Endodermal cell (in vitro differentiated cells): Measurements from ENCODE around the gene THAP5. TPM values are rescaled to one million over a fixed set of nuclear protein-coding genes. Genes with fewer than 3 reads are reported as not detected.

Source experiments
- DNase-seq: peaks from one replicate; pipeline ENCODE4 v3.0.0-alpha.2; 2017
- H3K27ac ChIP-seq: 2 replicates; pipeline ENCODE4 v1.5.1; 2013; ENCODE audit warnings: mild to moderate bottlenecking, low read depth, low read length, moderate library complexity
- H3K27me3 ChIP-seq: 2 replicates; pipeline ENCODE4 v1.6.1; 2013; ENCODE audit warnings: mild to moderate bottlenecking, low read length, moderate library complexity; ENCODE audit not compliant: insufficient read depth, control insufficient read depth, poor library complexity, severe bottlenecking
- H3K36me3 ChIP-seq: 2 replicates; pipeline ENCODE4 v1.7.0; 2013; ENCODE audit warnings: mild to moderate bottlenecking, low read length, moderate library complexity; ENCODE audit not compliant: control insufficient read depth, insufficient read depth
- H3K4me1 ChIP-seq: one replicate; pipeline ENCODE4 v1.7.0; 2013; ENCODE audit warnings: low read length; ENCODE audit not compliant: control insufficient read depth, insufficient read depth
- H3K4me3 ChIP-seq: 2 replicates; pipeline ENCODE4 v1.5.1; 2013; ENCODE audit warnings: mild to moderate bottlenecking, low read length, moderate library complexity
- H3K9ac ChIP-seq: 2 replicates; pipeline ENCODE4 v1.6.1; 2013; ENCODE audit warnings: mild to moderate bottlenecking, low read length, moderate library complexity; ENCODE audit not compliant: poor library complexity, severe bottlenecking; ENCODE audit errors: extremely low read depth
- H3K9me3 ChIP-seq: 2 replicates; pipeline ENCODE4 v1.6.1; 2013; ENCODE audit warnings: mild to moderate bottlenecking, low read length, moderate library complexity; ENCODE audit not compliant: control insufficient read depth
- H3K27ac Mint-ChIP-seq: 2 replicates; pipeline ENCODE4 v1.8.0; 2020; ENCODE audit warnings: mixed read lengths
- H3K27me3 Mint-ChIP-seq: 2 replicates; pipeline ENCODE4 v1.8.0; 2021; ENCODE audit warnings: mild to moderate bottlenecking, mixed read lengths; ENCODE audit not compliant: insufficient read depth
- H3K36me3 Mint-ChIP-seq: 2 replicates; pipeline ENCODE4 v1.8.0; 2020; ENCODE audit warnings: low read depth, mixed read lengths
- H3K4me1 Mint-ChIP-seq: 2 replicates; pipeline ENCODE4 v1.8.0; 2020; ENCODE audit warnings: mixed read lengths
- H3K4me3 Mint-ChIP-seq: 2 replicates; pipeline ENCODE4 v1.8.0; 2020; ENCODE audit warnings: mild to moderate bottlenecking, moderate library complexity, mixed read lengths
- H3K9me3 Mint-ChIP-seq: 2 replicates; pipeline ENCODE4 v1.8.0; 2020; ENCODE audit warnings: mild to moderate bottlenecking, mixed read lengths
- CTCF ChIP-seq: fragments of 200-600 bp; sonication (generic); conservative IDR thresholded peaks from 2 replicates; pipeline ENCODE4 v1.5.0; 2021; ENCODE audit warnings: antibody characterized with exemption, mild to moderate bottlenecking
- WGBS, 2 experiments: methylation state at CpG; one replicate each; pipeline versions ENCODE4 v1.1.5 to v1.1.7; 2013; ENCODE audit warnings: missing lambda C conversion rate in 2 of 2, mixed read lengths in 1 of 2; ENCODE audit not compliant: insufficient coverage in 1 of 2, insufficient read length in 1 of 2; 5-methylcytosine and 5-hydroxymethylcytosine counted together
- total RNA-seq, 2 donors: library from RNA; stranded (reverse); fragmentation: NEBNext Ultra II Directional in 1 of 2; extraction: Animal tissue kit (Norgen Biotek cat#: 25700) in 1 of 2; gene quantifications; 2 replicates in 1 of 2; 3 replicates in 1 of 2; pipeline ENCODE4 v1.2.1, GENCODE V29; 2021

Gene THAP5
- total RNA-seq, 2 donors from 2014 or later = 21.5 to 23.8 TPM

GRCh38 chr7:108526768-108527017, 42.8 kb downstream of the THAP5 start:
- H3K9ac ChIP-seq = peak overlapping the region; percentile 42
- peaks cover 11% of the 10 kb centered on the region for H3K27me3 ChIP-seq
- peaks cover 10% of the 10 kb centered on the region for H3K4me1 ChIP-seq
- DNase-seq = no peak
- peak overlapping the region; percentile 98 for H3K27ac Mint-ChIP-seq
- no peaks in the 10 kb centered on the region for H3K36me3 Mint-ChIP-seq
- H3K27me3 Mint-ChIP-seq = peaks cover 2% of the 10 kb centered on the region
- H3K27ac ChIP-seq = peak overlapping the region; percentile 86
- H3K36me3 ChIP-seq = no peaks in the 10 kb centered on the region
- no peaks in the 10 kb centered on the region for H3K9me3 ChIP-seq
- no peaks in the 10 kb centered on the region for H3K9me3 Mint-ChIP-seq
- H3K4me1 Mint-ChIP-seq = peaks cover 31% of the 10 kb centered on the region
- H3K4me3 Mint-ChIP-seq = peak overlapping the region; percentile 92
- 33% methylated on average over 3 of the region's 3 CpGs; no CpG with 5 or more reads in 1 of the 2 experiments for WGBS, 2 experiments
- no peak for TF ChIP-seq CTCF
- H3K4me3 ChIP-seq = peak overlapping the region; percentile 82

- peak within 1 kb of the TSS; percentile 73 for H3K9ac ChIP-seq
- no peak for TF ChIP-seq CTCF
These were observed 43.3 kb downstream of the THAP5 start, which contains the start of gene PNPLA8 for GRCh38 chr7:108525985-108526767. Gene PNPLA8, minus strand, starts transcription at chr7:108526135. Its CDS starts 10,644 bp downstream, at chr7:108515491.

GRCh38 chr7:108525327-108525984, 44.0 kb downstream of the THAP5 start:
- TF ChIP-seq CTCF = no peak
- Histone ChIP-seq H3K4me1 (peaks cover 10% of the 10 kb centered on the region), H3K27ac (peak overlapping the region; percentile 94), H3K4me3 (peak overlapping the region; percentile 82), H3K36me3 (peaks cover 5% of the 10 kb centered on the region), H3K9me3 (no peaks in the 10 kb centered on the region), H3K27me3 (peaks cover 11% of the 10 kb centered on the region), H3K9ac (peak overlapping the region; percentile 73)
- Mint-ChIP-seq H3K9me3 (no peaks in the 10 kb centered on the region), H3K4me1 (peaks cover 33% of the 10 kb centered on the region), H3K4me3 (peak overlapping the region; percentile 92), H3K27ac (peak overlapping the region; percentile 98), H3K36me3 (no peaks in the 10 kb centered on the region), H3K27me3 (peaks cover 2% of the 10 kb centered on the region)
- WGBS, 2 experiments = 0 to 10% methylated on average over 2 to 22 of the region's 22 CpGs
- peak; percentile 92 for DNase-seq

More at GRCh38 chr7:108525985-108526767, 43.3 kb downstream of the THAP5 start, which contains the start of gene PNPLA8:
- 0% methylated on average over 23 to 64 of the region's 64 CpGs for WGBS, 2 experiments
- Mint-ChIP-seq H3K36me3 (no peaks in the 10 kb centered on the region), H3K4me1 (peaks cover 33% of the 10 kb centered on the region), H3K27me3 (peaks cover 2% of the 10 kb centered on the region), H3K4me3 (peak within 1 kb of the TSS; percentile 92), H3K27ac (peak within 1 kb of the TSS; percentile 98), H3K9me3 (no peaks in the 10 kb centered on the region)
- peaks cover 10% of the 10 kb centered on the region for H3K4me1 ChIP-seq
- DNase-seq = peak; percentile 100
- H3K4me3 ChIP-seq = peak within 1 kb of the TSS; percentile 82
- peaks cover 3% of the 10 kb centered on the region for H3K36me3 ChIP-seq
- peak within 1 kb of the TSS; percentile 94 for H3K27ac ChIP-seq
- peaks cover 11% of the 10 kb centered on the region for H3K27me3 ChIP-seq
- H3K9me3 ChIP-seq = no peaks in the 10 kb centered on the region
